ENCODE measurements around the gene GLDN.

Gene GLDN

GRCh38 chr15:51341366-51342226, at the start of gene GLDN:
GLDN (plus strand) TSS chr15:51341655; CDS start chr15:51341685, 30 bp downstream.
- TF ChIP-seq CTCF (IDR thresholded peaks at IDR 0.05; ENCODE audit: insufficient read depth, low read depth, low read length, missing control alignments), result no peak
- no peak within 1 kb of the TSS for H3K4me3 ChIP-seq (ENCODE audit: low read length)
- peak; percentile 26 for DNase-seq (ENCODE audit: low read depth)

- H3K4me3 ChIP-seq (ENCODE audit: low read length), result no peak overlapping the region
- no peak for TF ChIP-seq CTCF (IDR thresholded peaks at IDR 0.05; ENCODE audit: insufficient read depth, low read depth, low read length, missing control alignments)
- DNase-seq (ENCODE audit: low read depth), result no peak
These were observed 42.8 kb upstream of the GLDN start for GRCh38 chr15:51298620-51299019.

- DNase-seq (ENCODE audit: low read depth), result no peak
- TF ChIP-seq CTCF (IDR thresholded peaks at IDR 0.05; ENCODE audit: insufficient read depth, low read depth, low read length, missing control alignments), result no peak
These were observed 42.1 kb upstream of the GLDN start for GRCh38 chr15:51299187-51300015.

GRCh38 chr15:51302480-51302879, 39.0 kb upstream of the GLDN start:
- no peak for DNase-seq (ENCODE audit: low read depth)
- TF ChIP-seq CTCF (IDR thresholded peaks at IDR 0.05; ENCODE audit: insufficient read depth, low read depth, low read length, missing control alignments), result no peak
- H3K4me3 ChIP-seq (ENCODE audit: low read length), result no peak overlapping the region

More at GRCh38 chr15:51299187-51300015, 42.1 kb upstream of the GLDN start:
- H3K4me3 ChIP-seq (ENCODE audit: low read length), result no peak overlapping the region

- H3K4me3 ChIP-seq (ENCODE audit: low read length), result no peak overlapping the region
- no peak for DNase-seq (ENCODE audit: low read depth)
- TF ChIP-seq CTCF (IDR thresholded peaks at IDR 0.05; ENCODE audit: insufficient read depth, low read depth, low read length, missing control alignments), result no peak
These were observed 37.9 kb upstream of the GLDN start for GRCh38 chr15:51303462-51303980.

- H3K4me3 ChIP-seq (ENCODE audit: low read length), result no peak overlapping the region
- TF ChIP-seq CTCF (IDR thresholded peaks at IDR 0.05; ENCODE audit: insufficient read depth, low read depth, low read length, missing control alignments), result no peak
- DNase-seq (ENCODE audit: low read depth), result peak; percentile 48
These were observed 34.1 kb upstream of the GLDN start for GRCh38 chr15:51307325-51307724.
